GM08714 (cell line): ENCODE results near the gene DYNLRB1.

Experiments
- H3K4me3 ChIP-seq: fragments of 200-500 bp; sonication (Bioruptor generic); 2 replicates; pipeline ENCODE4 v1.5.1; 2014; ENCODE audit warnings: mild to moderate bottlenecking, low read length, inconsistent platforms
- ZNF274 ChIP-seq: IDR thresholded peaks from 2 replicates; pipeline ENCODE4 v1.6.1; 2012; ENCODE audit warnings: mild to moderate bottlenecking, low read depth, low read length

Gene DYNLRB1

GRCh38 chr20:34522969-34523871 is 7.0 kb downstream of the DYNLRB1 start:
- H3K4me3 ChIP-seq: no peak overlapping the region
- TF ChIP-seq ZNF274: no peak

GRCh38 chr20:34524426-34524825 is 8.2 kb downstream of the DYNLRB1 start:
- TF ChIP-seq ZNF274: no peak

GRCh38 chr20:34525342-34525708 is 9.1 kb downstream of the DYNLRB1 start:
- no peak for TF ChIP-seq ZNF274
- no peak overlapping the region for H3K4me3 ChIP-seq

More at GRCh38 chr20:34524426-34524825, 8.2 kb downstream of the DYNLRB1 start:
- H3K4me3 ChIP-seq: no peak overlapping the region

- no peak overlapping the region for H3K4me3 ChIP-seq
- no peak for TF ChIP-seq ZNF274
These were observed 9.6 kb downstream of the DYNLRB1 start for GRCh38 chr20:34525709-34526416.

GRCh38 chr20:34526466-34526865 is 10.2 kb downstream of the DYNLRB1 start:
- no peak overlapping the region for H3K4me3 ChIP-seq
- no peak for TF ChIP-seq ZNF274

- TF ChIP-seq ZNF274: no peak
- H3K4me3 ChIP-seq: no peak overlapping the region
These were observed 10.8 kb downstream of the DYNLRB1 start for GRCh38 chr20:34527016-34527415.

- TF ChIP-seq ZNF274: no peak
- no peak overlapping the region for H3K4me3 ChIP-seq
These were observed 12.7 kb downstream of the DYNLRB1 start for GRCh38 chr20:34528921-34529297.

- no peak for TF ChIP-seq ZNF274
- H3K4me3 ChIP-seq: no peak overlapping the region
These were observed 13.5 kb downstream of the DYNLRB1 start for GRCh38 chr20:34529742-34530141.

- no peak overlapping the region for H3K4me3 ChIP-seq
- TF ChIP-seq ZNF274: no peak
These were observed 14.1 kb downstream of the DYNLRB1 start for GRCh38 chr20:34530342-34530741.

- no peak overlapping the region for H3K4me3 ChIP-seq
- no peak for TF ChIP-seq ZNF274
These were observed 15.5 kb downstream of the DYNLRB1 start for GRCh38 chr20:34531608-34532265.

- TF ChIP-seq ZNF274: no peak
- no peak overlapping the region for H3K4me3 ChIP-seq
These were observed 16.1 kb downstream of the DYNLRB1 start for GRCh38 chr20:34532320-34532719.

GRCh38 chr20:34532756-34533155 is 16.5 kb downstream of the DYNLRB1 start:
- no peak overlapping the region for H3K4me3 ChIP-seq
- TF ChIP-seq ZNF274: no peak

GRCh38 chr20:34534391-34535165 is 18.4 kb downstream of the DYNLRB1 start:
- TF ChIP-seq ZNF274: no peak
- no peak overlapping the region for H3K4me3 ChIP-seq

GRCh38 chr20:34535301-34535840 is 19.1 kb downstream of the DYNLRB1 start:
- no peak overlapping the region for H3K4me3 ChIP-seq
- no peak for TF ChIP-seq ZNF274
